K562 (cell line): ENCODE measurements around the gene MAPK8IP2. TPM values are rescaled to one million over a fixed set of nuclear protein-coding genes. Genes with fewer than 3 reads are reported as not detected.

Source experiments
- ATAC-seq: fragments of 200-7000 bp; cut with Tn5 transposase; 3 replicates; pipeline ENCODE4 v1.9.1; 2020; ENCODE audit warnings: moderate library complexity
- BruUV-seq: library from RNA; stranded (reverse); fragments of 400-500 nt; replicated peaks from 2 replicates; lab custom pipeline; 2021; lab: Mats Ljungman, UMichigan
- CTCF ChIA-PET: fragments of 300-600 bp; formaldehyde crosslinking; extraction: SDS; loops from one replicate; lab custom pipeline; 2021; ENCODE audit warnings: low intra/inter-chr PET ratio; lab: Yijun Ruan, JAX
- POLR2A ChIA-PET: fragments of 300-600, 350-650 bp; sonication (Branson Sonifier 250); formaldehyde crosslinking; extraction: SDS; loops from one replicate; lab custom pipeline; 2021; ENCODE audit warnings: antibody characterized with exemption, inconsistent platforms; lab: Yijun Ruan, JAX
- DNase-seq, 4 experiments: peaks; one replicate each; pipeline versions ENCODE4 v3.0.0 to v3.0.0-alpha.2; 2011 to 2018; ENCODE audit warnings: low spot score in 3 of 4, mixed read lengths in 3 of 4; ENCODE audit errors: extremely low read depth in 1 of 4
- FAIRE-seq: peaks from 2 replicates; lab custom pipeline; 2011; peaks lifted over from hg19 to GRCh38; lab: Jason Lieb, UNC
- H2AFZ ChIP-seq: 2 replicates; pipeline ENCODE4 v1.6.0; 2011; ENCODE audit warnings: low read depth, low read length, control low read depth, inconsistent platforms
- H3K27ac ChIP-seq: fragments of 200-600 bp; 3 replicates; pipeline ENCODE4 v1.8.0; 2011; ENCODE audit warnings: low read depth, mild to moderate bottlenecking, control low read depth, inconsistent platforms, low read length, moderate library complexity, mixed read lengths; ENCODE audit errors: extremely low read depth
- H3K27me3 ChIP-seq, 2 experiments: fragments of 300-600 bp in 1 of 2; 2 replicates in 1 of 2; 3 replicates in 1 of 2; pipeline versions ENCODE4 v1.6.0 to v1.8.0; 2011; ENCODE audit warnings: inconsistent platforms in 2 of 2, low read length in 2 of 2, mild to moderate bottlenecking in 1 of 2, mixed read lengths in 1 of 2, moderate library complexity in 1 of 2; ENCODE audit not compliant: control insufficient read depth in 2 of 2, insufficient read depth in 2 of 2
- H3K36me3 ChIP-seq: fragments of 300-600 bp; 3 replicates; pipeline ENCODE4 v1.8.0; 2011; ENCODE audit warnings: mild to moderate bottlenecking, low read length, inconsistent platforms; ENCODE audit not compliant: control insufficient read depth, insufficient read depth
- H3K4me1 ChIP-seq, 2 experiments: fragments of 200-600 bp in 1 of 2; replicated peaks in 1 of 2; 2 replicates in 1 of 2; 3 replicates in 1 of 2; pipeline versions ENCODE4 v1.5.1 to v1.8.0; 2011; ENCODE audit warnings: inconsistent platforms in 2 of 2, low read length in 2 of 2, mild to moderate bottlenecking in 1 of 2, mixed read lengths in 1 of 2, moderate library complexity in 1 of 2; ENCODE audit not compliant: control insufficient read depth in 2 of 2, insufficient read depth in 2 of 2
- H3K4me2 ChIP-seq: 2 replicates; pipeline ENCODE4 v1.6.1; 2011; ENCODE audit warnings: low read length, control low read depth, inconsistent platforms, mixed read lengths; ENCODE audit not compliant: insufficient read depth
- H3K4me3 ChIP-seq: fragments of 200-600 bp; sonication (generic), shearing (Covaris generic); 2 replicates; pipeline ENCODE4 v1.5.1; 2016; ENCODE audit warnings: control low read depth, inconsistent platforms
- H3K79me2 ChIP-seq: fragments of 200-600 bp; 3 replicates; pipeline ENCODE4 v1.8.0; 2011; ENCODE audit warnings: low read length, inconsistent platforms; ENCODE audit not compliant: control insufficient read depth, insufficient read depth
- H3K9ac ChIP-seq, 2 experiments: 2 replicates each; pipeline versions ENCODE4 v1.6.0 to v1.6.1; 2011; ENCODE audit warnings: low read depth in 2 of 2, low read length in 2 of 2, control low read depth in 1 of 2, inconsistent platforms in 1 of 2, mild to moderate bottlenecking in 1 of 2, mixed read lengths in 1 of 2; ENCODE audit not compliant: insufficient read depth in 1 of 2
- H3K9me1 ChIP-seq: one replicate; pipeline ENCODE4 v1.6.0; 2011; ENCODE audit warnings: inconsistent platforms, mild to moderate bottlenecking, low read length, moderate library complexity; ENCODE audit not compliant: control insufficient read depth, insufficient read depth
- H3K9me3 ChIP-seq: replicated peaks from 2 replicates; pipeline ENCODE4 v1.5.1; 2011; ENCODE audit warnings: low read depth, low read length, inconsistent platforms; ENCODE audit not compliant: control insufficient read depth, insufficient read depth
- H4K20me1 ChIP-seq: replicated peaks from 2 replicates; pipeline ENCODE4 v1.6.1; 2011; ENCODE audit warnings: low read length, inconsistent platforms, mixed read lengths; ENCODE audit not compliant: control insufficient read depth, insufficient read depth
- ESRRA ChIP-seq: fragments of 450-650 bp; IDR thresholded peaks from 2 replicates; pipeline ENCODE4 v1.6.1; 2014; ENCODE audit warnings: low read depth, mild to moderate bottlenecking, moderate library complexity, borderline replicate concordance
- FOXM1 ChIP-seq, 2 experiments: fragments of 450-650 bp in 1 of 2; sonication (generic) in 1 of 2; formaldehyde crosslinking in 1 of 2; IDR thresholded peaks; 2 replicates each; pipeline versions ENCODE4 v1.6.1 to v1.9.0; 2017 to 2022; ENCODE audit warnings: low read depth in 2 of 2, mild to moderate bottlenecking in 2 of 2, missing genetic modification reagents in 1 of 2, moderate library complexity in 1 of 2
- JUND ChIP-seq, 2 experiments: IDR thresholded peaks; 2 replicates in 1 of 2; 3 replicates in 1 of 2; pipeline ENCODE4 v1.6.1; 2011; ENCODE audit warnings: borderline replicate concordance in 2 of 2, low read depth in 2 of 2, low read length in 2 of 2, improper control_type of control experiment in 1 of 2, missing biosample characterization in 1 of 2, missing genetic modification characterization in 1 of 2, missing genetic modification reagents in 1 of 2
- MTA3 ChIP-seq: fragments of 450-650 bp; formaldehyde crosslinking; IDR thresholded peaks from 2 replicates; pipeline ENCODE4 v1.6.1; 2017; ENCODE audit warnings: mild to moderate bottlenecking, borderline replicate concordance
- PML ChIP-seq: IDR thresholded peaks from 2 replicates; pipeline ENCODE4 v1.6.1; 2012; ENCODE audit warnings: low read length, inconsistent platforms
- POLR2AphosphoS5 ChIP-seq: IDR thresholded peaks from 2 replicates; pipeline ENCODE4 v1.6.1; 2011; ENCODE audit warnings: mild to moderate bottlenecking, low read depth, low read length, moderate library complexity; ENCODE audit not compliant: control insufficient read depth, insufficient read depth
- SAP30 ChIP-seq: fragments of 200-600 bp; sonication (generic); IDR thresholded peaks from 2 replicates; pipeline ENCODE4 v1.6.1; 2012; ENCODE audit warnings: borderline replicate concordance, low read depth, mild to moderate bottlenecking, moderate library complexity, low read length, control low read depth, inconsistent platforms; ENCODE audit not compliant: insufficient read depth, poor library complexity, severe bottlenecking
- SRSF7 ChIP-seq: fragments of 200-400 bp; formaldehyde crosslinking; optimal IDR thresholded peaks from 2 replicates; pipeline ENCODE3; 2017; ENCODE audit warnings: mild to moderate bottlenecking, low read depth, low read length
- STAT5B ChIP-seq: fragments of 250-450 bp; sonication (Bioruptor Pico); IDR thresholded peaks from 2 replicates; pipeline ENCODE4 v1.8.0; 2021; ENCODE audit warnings: mild to moderate bottlenecking, inconsistent platforms
- TFAM ChIP-seq: fragments of 250-450 bp; sonication (Bioruptor Pico); conservative IDR thresholded peaks from 2 replicates; pipeline ENCODE4 v1.5.0; 2021; ENCODE audit warnings: mild to moderate bottlenecking, moderate library complexity
- ZNF785 ChIP-seq: fragments of 250-450 bp; sonication (Bioruptor Pico); IDR thresholded peaks from 2 replicates; pipeline ENCODE4 v1.4.0; 2020; ENCODE audit warnings: mild to moderate bottlenecking
- WGBS: fragments of 100-300 bp; shearing (Covaris generic); methylation state at CpG from one replicate; pipeline ENCODE4 v1.1.6; 2016; ENCODE audit warnings: low coverage, mixed read lengths; ENCODE audit not compliant: insufficient coverage; ENCODE audit errors: missing lambda C conversion rate; 5-methylcytosine and 5-hydroxymethylcytosine counted together
- in situ Hi-C: fragments of 300-500 bp; cut with MboI; formaldehyde crosslinking; loops from 4 replicates; pipeline ENCODE4 v1.15.0; 2018; ENCODE audit warnings: inconsistent platforms, mixed read lengths
- intact Hi-C: fragments of 100-400 bp; cut with micrococcal nuclease; formaldehyde crosslinking; loops from 2 replicates; pipeline ENCODE4 v1.14.2; 2022
- polyA plus RNA-seq, 8 experiments: library from polyadenylated mRNA; depleted of rRNA in 4 of 8; stranded (reverse) in 5 of 8; unstranded in 3 of 8; fragments of >200 nt; fragmentation: Nextera tagmentation in 2 of 8; fragmentation: Illumina TruSeq in 1 of 8; extraction: Ambion mirVana in 2 of 8; extraction: Trizol in 1 of 8; gene quantifications; 2 replicates each; pipeline versions ENCODE4 v1.2.1 to v1.2.3, GENCODE V29; 2011 to 2014; ENCODE audit warnings: inconsistent platforms in 1 of 8, missing spikeins in 1 of 8
- total RNA-seq, 7 experiments: library from RNA; depleted of rRNA in 6 of 7; stranded (reverse); fragments of >200 nt in 6 of 7; fragmentation: Illumina TruSeq in 2 of 7; extraction: Trizol in 2 of 7; gene quantifications; 2 replicates each; pipeline versions ENCODE4 v1.2.1 to v1.2.3, GENCODE V29; 2011 to 2021; ENCODE audit warnings: low replicate concordance in 1 of 7
- TF ChIP-seq, protein P1 (sequence below): fragments of 450-650 bp; formaldehyde crosslinking; conservative IDR thresholded peaks from 2 replicates; pipeline ENCODE4 v1.4.0; 2022; ENCODE audit warnings: mild to moderate bottlenecking, missing genetic modification characterization

MAPK8IP2 gene
- total and polyA plus RNA-seq, 9 of the 15 experiments (the other 6 are each of a cell fraction or from before 2014, with no cell fraction given): 0.01 to 0.47 (median 0.07) TPM; not detected in 2

DNA sequence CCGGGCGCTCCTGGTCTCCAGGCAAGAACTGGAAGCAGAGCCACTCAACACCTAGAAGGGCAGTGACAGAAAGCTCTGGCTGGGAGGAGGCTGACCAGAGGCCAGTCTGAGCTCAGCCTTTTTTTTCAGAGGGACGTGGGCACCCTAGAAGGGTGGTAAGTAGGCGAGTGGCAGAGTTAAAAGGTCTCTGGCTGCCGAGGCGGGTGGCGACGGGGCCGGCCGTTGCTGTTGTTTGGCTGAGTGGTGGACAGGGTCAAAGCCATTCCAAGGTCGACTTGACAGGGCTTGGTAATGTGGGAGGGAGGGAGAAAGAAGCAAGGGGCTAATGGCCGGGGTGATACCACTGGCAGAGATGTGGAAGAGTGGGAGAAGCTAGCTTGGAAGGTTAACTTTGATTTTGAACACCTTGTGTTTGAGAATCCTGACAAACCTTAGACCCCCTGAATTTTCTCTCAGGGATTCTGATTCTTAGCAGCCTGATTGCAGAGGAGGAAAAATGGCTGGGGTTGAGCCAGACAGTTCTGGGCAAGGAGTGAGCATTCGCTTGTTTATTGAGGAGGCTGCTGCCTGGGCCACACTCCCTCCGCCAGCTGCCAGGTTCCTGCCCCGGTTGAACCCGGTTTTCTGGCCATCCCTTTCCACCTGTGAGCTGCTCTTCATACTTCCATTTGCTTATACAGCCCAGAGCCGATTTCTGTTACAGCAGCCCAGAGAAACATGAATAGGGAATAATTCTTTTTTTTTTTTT, 37.0 kb upstream of the MAPK8IP2 start:
- BruUV-seq: no TSS peak
- Histone ChIP-seq H4K20me1 (no peaks in the 10 kb centered on the region), H2AFZ (peak overlapping the region; percentile 87), H3K9ac (peak overlapping the region; percentile 53 to 93; a peak in 3 of 4 replicates), H3K9me3 (no peaks in the 10 kb centered on the region)
- DNase-seq (no peak), FAIRE-seq (no peak), ATAC-seq (peak; percentile 44)
- TF ChIP-seq ZNF785 (CRISPR knock-in tag): no peak
- 0 out of 2 replicates have a peak, but pooled peaks have one; percentile 13 for TF ChIP-seq ESRRA
- TF ChIP-seq, all 486 proteins: peak for 1
- H3K4me1 ChIP-seq: peaks cover 0 to 15% of the 10 kb centered on the region in 2 experiments; a peak in 2 of 5 replicates
- H3K79me2 ChIP-seq: no peaks in the 10 kb centered on the region
- ChIA-PET POLR2A (interaction anchor here (0.5 to 1.3 kb wide), 7 partner anchors 11 to 41 kb away, joined by 3 to 7 read pairs (median 4); no protein-coding TSS in a partner anchor), CTCF (no interaction called here)
- peak overlapping the region; percentile 39; the same call in 1 of the 3 replicates for H3K27ac ChIP-seq
- no peaks in the 10 kb centered on the region for H3K36me3 ChIP-seq
- H3K27me3 ChIP-seq: no peaks in the 10 kb centered on the region
- H3K4me2 ChIP-seq: peak overlapping the region; percentile 87
- no peaks in the 10 kb centered on the region for H3K9me1 ChIP-seq
- in situ Hi-C loops (no loop called here), intact Hi-C loops (loop anchor here (5.0 kb wide), 1 partner anchor 36 kb away; the partner anchor contains the start of gene SCO2)
- H3K4me3 ChIP-seq: peak overlapping the region; percentile 57
- WGBS: 26% methylated on average over 16 of the region's 17 CpGs

DNA sequence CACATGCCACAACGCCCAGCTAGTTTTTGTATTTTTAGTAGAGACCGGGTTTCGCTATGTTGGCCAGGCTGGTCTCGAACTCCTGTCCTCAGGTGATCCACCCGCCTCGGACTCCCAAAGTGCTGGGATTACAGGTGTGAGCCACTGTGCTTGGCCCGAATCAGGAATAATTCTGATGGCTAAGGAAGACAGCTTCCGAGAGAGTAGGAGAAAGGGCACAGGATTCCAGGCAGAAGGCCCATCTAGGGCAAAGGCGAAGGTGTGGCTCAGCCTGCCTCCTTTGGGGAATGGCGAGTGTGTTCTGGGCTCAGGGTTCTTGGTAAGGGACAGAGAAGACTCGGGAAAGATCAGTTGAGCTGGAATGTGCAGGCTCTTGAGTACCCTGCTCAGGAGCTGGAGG, 36.3 kb upstream of the MAPK8IP2 start:
- CTCF ChIA-PET: no interaction called here
- TF ChIP-seq JUND (IDR thresholded peaks at IDR 0.05; ENCODE audit: borderline replicate concordance, low read depth, low read length) (no peak), JUND (tag; IDR thresholded peaks at IDR 0.05; ENCODE audit: borderline replicate concordance, low read depth, low read length) (no peak), STAT5B (CRISPR knock-in tag) (no peak), MTA3 (no peak), SAP30 (no peak), POLR2AphosphoS5 (no peak), FOXM1 (IDR thresholded peaks at IDR 0.05; ENCODE audit: low read depth) (no peak), FOXM1 (CRISPR knock-in tag; IDR thresholded peaks at IDR 0.05; ENCODE audit: low read depth) (no peak), SRSF7 (no peak), TFAM (CRISPR knock-in tag) (no peak), PML (no peak)
- TF ChIP-seq, protein P1, sequence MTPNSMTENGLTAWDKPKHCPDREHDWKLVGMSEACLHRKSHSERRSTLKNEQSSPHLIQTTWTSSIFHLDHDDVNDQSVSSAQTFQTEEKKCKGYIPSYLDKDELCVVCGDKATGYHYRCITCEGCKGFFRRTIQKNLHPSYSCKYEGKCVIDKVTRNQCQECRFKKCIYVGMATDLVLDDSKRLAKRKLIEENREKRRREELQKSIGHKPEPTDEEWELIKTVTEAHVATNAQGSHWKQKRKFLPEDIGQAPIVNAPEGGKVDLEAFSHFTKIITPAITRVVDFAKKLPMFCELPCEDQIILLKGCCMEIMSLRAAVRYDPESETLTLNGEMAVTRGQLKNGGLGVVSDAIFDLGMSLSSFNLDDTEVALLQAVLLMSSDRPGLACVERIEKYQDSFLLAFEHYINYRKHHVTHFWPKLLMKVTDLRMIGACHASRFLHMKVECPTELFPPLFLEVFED (CRISPR knock-in tag): no peak

More for the DNA sequence above, 36.3 kb upstream of the MAPK8IP2 start:
- DNase-seq (no peak), ATAC-seq (no peak), FAIRE-seq (no peak)
- POLR2A ChIA-PET: interaction anchor here (0.6 to 1.1 kb wide), 3 partner anchors 10 to 83 kb away, joined by 3 read pairs; partner anchors contain the start of gene ADM2
- no TSS peak for BruUV-seq
- 82% methylated on average over 8 of the region's 11 CpGs for WGBS
- intact Hi-C loops (loop anchor here (5.0 kb wide), 1 partner anchor 37 kb away; the partner anchor contains the start of gene SCO2), in situ Hi-C loops (no loop called here)
- Histone ChIP-seq H3K36me3 (no peaks in the 10 kb centered on the region), H4K20me1 (no peaks in the 10 kb centered on the region), H2AFZ (no peak overlapping the region), H3K9me3 (no peaks in the 10 kb centered on the region), H3K27ac (no peak overlapping the region), H3K79me2 (no peaks in the 10 kb centered on the region), H3K4me1 (peaks cover 0 to 22% of the 10 kb centered on the region in 2 experiments; a peak in 3 of 5 replicates), H3K9ac (no peak overlapping the region), H3K4me3 (no peak overlapping the region), H3K9me1 (no peaks in the 10 kb centered on the region), H3K27me3 (no peaks in the 10 kb centered on the region), H3K4me2 (no peak overlapping the region)
